HL-60/S4 treated with retinoic acid at 250 ng/mL for 4 days and 3 days (cell line): ENCODE data around the gene TUBGCP6.
"Not testable (repeated sequence)": the region's sequence is repeated elsewhere in the genome, so short reads cannot be mapped to it uniquely, and the experiment has no call there.

ENCODE experiments used
- in situ Hi-C: fragments of 300-500 bp; cut with MboI; formaldehyde crosslinking; loops from 2 replicates; pipeline ENCODE4 v1.7.0; 2022; ENCODE audit warnings: low sequenced_read_pairs

TUBGCP6 gene

GRCh38 chr22:50216684-50217520, 27.9 kb downstream of the TUBGCP6 start:
- in situ Hi-C loops, result no loop called here

- in situ Hi-C loops, result no loop called here
These were observed 28.7 kb downstream of the TUBGCP6 start for GRCh38 chr22:50216055-50216683.

GRCh38 chr22:50215297-50216054, 29.3 kb downstream of the TUBGCP6 start:
- in situ Hi-C loops, result no loop called here

DNA sequence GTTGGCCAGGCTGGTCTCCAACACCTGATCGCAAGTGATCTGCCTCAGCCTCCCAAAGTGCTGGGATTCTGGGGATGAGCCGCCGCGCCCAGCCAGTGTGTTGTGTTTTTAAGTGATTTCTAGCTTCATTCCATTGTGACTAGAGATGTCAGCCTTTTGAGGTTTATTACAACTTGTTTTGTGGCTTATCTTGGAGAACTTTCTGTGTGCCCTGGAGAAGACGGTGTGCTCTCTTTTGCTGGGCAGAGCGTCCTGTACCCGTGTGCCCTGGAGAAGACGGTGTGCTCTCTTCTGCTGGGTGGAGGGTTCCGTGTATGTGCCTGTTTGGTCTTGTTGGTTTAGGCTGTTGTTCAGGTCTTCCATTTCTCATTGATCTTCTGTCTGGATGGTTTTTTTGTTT, 31.6 kb downstream of the TUBGCP6 start:
- in situ Hi-C loops, result no loop called here

- in situ Hi-C loops, result no loop called here
These were observed 33.7 kb downstream of the TUBGCP6 start for GRCh38 chr22:50211147-50211546.

- in situ Hi-C loops, result no loop called here
These were observed 34.3 kb downstream of the TUBGCP6 start for GRCh38 chr22:50210378-50211139.

- in situ Hi-C loops, result no loop called here
These were observed 34.9 kb downstream of the TUBGCP6 start for GRCh38 chr22:50209893-50210292.

- in situ Hi-C loops, result no loop called here
These were observed 35.6 kb downstream of the TUBGCP6 start for GRCh38 chr22:50208939-50209892.

DNA sequence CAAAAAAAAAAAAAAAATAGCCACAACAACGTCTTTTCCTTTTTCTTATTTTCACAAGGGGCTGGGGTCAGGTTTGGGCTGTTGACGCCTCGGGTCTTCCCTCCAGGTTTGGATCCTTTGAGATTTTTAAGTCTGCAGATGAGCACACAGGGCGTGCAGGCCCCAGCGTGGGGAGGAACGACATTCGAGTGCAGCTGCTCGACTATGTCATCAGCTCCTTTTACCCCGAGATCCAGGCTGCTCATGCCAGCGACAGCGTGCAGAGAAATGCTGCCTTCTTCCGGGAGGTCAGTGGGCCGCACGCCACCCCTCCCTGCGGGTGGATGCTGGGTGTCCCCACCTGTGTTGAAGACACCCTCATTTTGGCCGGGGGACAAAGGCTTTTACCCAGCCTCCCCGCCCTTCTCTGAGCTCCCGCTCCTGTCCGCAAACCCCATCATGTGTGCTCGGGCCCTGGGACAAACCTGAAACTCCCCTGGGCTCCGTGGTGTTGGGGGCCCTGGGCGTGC, 36.3 kb downstream of the TUBGCP6 start:
- in situ Hi-C loops, result no loop called here

GRCh38 chr22:50207383-50208140, 37.3 kb downstream of the TUBGCP6 start:
- in situ Hi-C loops, result no loop called here

- in situ Hi-C loops, result no loop called here
These were observed 38.2 kb downstream of the TUBGCP6 start for GRCh38 chr22:50206599-50206998.

- in situ Hi-C loops, result no loop called here
These were observed 38.8 kb downstream of the TUBGCP6 start for GRCh38 chr22:50205781-50206569.

DNA sequence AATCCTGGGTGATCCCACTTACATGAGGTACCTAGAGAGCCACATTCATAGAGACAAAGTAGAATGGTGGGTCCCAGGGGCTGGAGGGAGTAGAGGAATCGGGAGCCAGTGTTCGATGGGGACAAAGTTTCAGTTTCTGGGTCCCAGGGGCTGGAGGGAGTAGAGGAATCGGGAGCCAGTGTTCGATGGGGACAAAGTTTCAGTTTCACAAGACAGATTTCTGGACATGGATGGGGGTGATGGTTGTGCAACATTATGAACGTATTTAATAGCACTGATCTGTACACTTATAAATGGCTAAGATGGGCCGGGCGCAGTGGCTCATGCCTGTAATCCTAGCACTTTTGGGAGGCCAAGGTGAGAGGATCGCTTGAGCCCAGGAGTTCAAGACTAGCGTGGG, 39.8 kb downstream of the TUBGCP6 start:
- in situ Hi-C loops, result not testable (repeated sequence)

GRCh38 chr22:50204571-50204970, 40.3 kb downstream of the TUBGCP6 start:
- in situ Hi-C loops, result no loop called here

DNA sequence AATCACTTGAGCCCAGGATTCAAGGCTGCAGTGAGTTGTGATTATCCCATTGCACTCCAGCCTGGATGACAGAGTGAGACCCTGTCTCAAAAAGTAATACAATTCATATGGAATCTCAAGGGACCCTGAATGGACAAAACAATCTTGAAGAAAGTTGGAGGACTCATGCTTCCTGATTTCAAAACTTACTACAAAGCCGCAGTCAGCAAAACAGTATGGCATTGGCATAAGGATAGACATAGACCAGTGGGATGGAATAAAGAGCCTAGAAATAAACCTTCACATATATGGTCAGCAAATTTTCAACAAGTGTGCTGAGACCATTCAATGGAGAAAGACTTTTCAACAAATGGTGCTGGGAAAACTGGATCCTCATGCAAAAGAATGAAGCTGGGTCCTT, 41.5 kb downstream of the TUBGCP6 start:
- in situ Hi-C loops, result no loop called here

DNA sequence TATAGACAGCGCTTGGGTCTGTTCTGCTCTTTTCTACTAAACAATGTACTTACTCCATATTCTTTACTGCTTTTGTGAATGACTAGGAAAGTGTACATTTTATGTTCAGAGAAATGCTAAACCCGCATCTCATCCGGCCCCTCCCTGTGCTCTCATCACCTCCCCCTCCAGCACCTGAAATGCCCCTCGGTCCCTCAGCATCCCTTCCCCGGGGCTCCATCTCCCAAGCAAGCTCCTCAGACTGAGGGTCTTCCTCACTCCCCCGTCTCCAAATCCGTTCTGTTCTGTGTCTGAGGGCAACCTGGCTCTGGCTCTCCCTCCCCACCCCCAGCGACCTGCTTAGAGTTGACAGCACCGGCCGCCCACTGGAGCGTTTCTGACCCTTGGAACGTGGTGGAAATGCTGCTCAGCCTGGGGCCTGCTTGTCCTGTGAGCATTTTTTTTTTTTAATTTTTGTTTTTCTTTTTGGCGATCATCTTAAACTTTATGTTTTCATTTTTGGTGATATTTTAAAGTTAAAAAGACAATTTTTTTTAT, 42.6 kb downstream of the TUBGCP6 start:
- in situ Hi-C loops, result no loop called here

GRCh38 chr22:50201191-50202129, 43.4 kb downstream of the TUBGCP6 start:
- in situ Hi-C loops, result no loop called here
